Fibroblast of lung (primary cell): ENCODE measurements around the gene WASL. TPM values are rescaled to one million over a fixed set of nuclear protein-coding genes. Genes with fewer than 3 reads are reported as not detected.

Experiments
- DNase-seq, 2 donors: peaks; one replicate each; pipeline versions ENCODE4 v3.0.0 to v3.0.0-alpha.2; 2010; ENCODE audit warnings: low read depth in 2 of 2
- H2AFZ ChIP-seq: 2 replicates; pipeline ENCODE4 v1.5.1; 2012; ENCODE audit warnings: low read length, control low read depth, inconsistent platforms
- H3K27ac ChIP-seq: 2 replicates; pipeline ENCODE4 v1.5.1; 2011; ENCODE audit warnings: low read length, control low read depth; ENCODE audit not compliant: insufficient read depth
- H3K27me3 ChIP-seq: 2 replicates; pipeline ENCODE4 v1.5.1; 2011; ENCODE audit warnings: mild to moderate bottlenecking, low read length; ENCODE audit not compliant: control insufficient read depth, insufficient read depth
- H3K36me3 ChIP-seq: 2 replicates; pipeline ENCODE4 v1.5.1; 2011; ENCODE audit warnings: low read length; ENCODE audit not compliant: control insufficient read depth, insufficient read depth
- H3K4me1 ChIP-seq: 2 replicates; pipeline ENCODE4 v1.5.1; 2011; ENCODE audit warnings: low read length; ENCODE audit not compliant: control insufficient read depth, insufficient read depth; ENCODE audit errors: extremely low read depth
- H3K4me2 ChIP-seq: 2 replicates; pipeline ENCODE4 v1.5.1; 2011; ENCODE audit warnings: low read length, control low read depth; ENCODE audit not compliant: insufficient read depth; ENCODE audit errors: extremely low read depth
- H3K4me3 ChIP-seq, 4 experiments: fragments of 200-600 bp in 1 of 4; sonication (generic) in 1 of 4; replicated peaks in 1 of 4; 2 replicates each; pipeline ENCODE4 v1.5.1; 2011 to 2016; ENCODE audit warnings: low read length in 4 of 4, low read depth in 3 of 4, mild to moderate bottlenecking in 3 of 4, control low read depth in 2 of 4, inconsistent platforms in 1 of 4, mixed read lengths in 1 of 4; ENCODE audit not compliant: insufficient read depth in 1 of 4; ENCODE audit errors: control extremely low read depth in 1 of 4
- H3K79me2 ChIP-seq: 2 replicates; pipeline ENCODE4 v1.5.1; 2012; ENCODE audit warnings: mild to moderate bottlenecking, low read length, inconsistent platforms; ENCODE audit not compliant: control insufficient read depth, insufficient read depth
- H3K9ac ChIP-seq: 2 replicates; pipeline ENCODE4 v1.5.1; 2011; ENCODE audit warnings: mild to moderate bottlenecking, low read length, control low read depth; ENCODE audit not compliant: insufficient read depth
- H3K9me3 ChIP-seq: 2 replicates; pipeline ENCODE4 v1.5.1; 2012; ENCODE audit warnings: low read depth, low read length; ENCODE audit not compliant: control insufficient read depth, insufficient read depth
- H4K20me1 ChIP-seq: 2 replicates; pipeline ENCODE4 v1.5.1; 2011; ENCODE audit warnings: low read length; ENCODE audit not compliant: control insufficient read depth, insufficient read depth; ENCODE audit errors: extremely low read depth
- EZH2 ChIP-seq: IDR thresholded peaks from 2 replicates; pipeline ENCODE4 v1.5.1; 2012; ENCODE audit warnings: low read length, control low read depth, mild to moderate bottlenecking; ENCODE audit errors: missing control alignments
- polyA plus RNA-seq, 2 donors: library from polyadenylated mRNA; depleted of rRNA in 1 of 2; stranded (reverse) in 1 of 2; unstranded in 1 of 2; fragments of >200 nt; gene quantifications; 2 replicates each; pipeline ENCODE4 v1.2.1, GENCODE V29; 2011 to 2012; ENCODE audit warnings: missing spikeins in 1 of 2
- total RNA-seq: library from RNA; depleted of rRNA; stranded (reverse); fragments of >200 nt; gene quantifications from 2 replicates; pipeline ENCODE4 v1.2.1, GENCODE V29; 2014
- TF ChIP-seq, protein P1 (sequence below), 2 donors: IDR thresholded peaks in 1 of 2; conservative IDR thresholded peaks in 1 of 2; 1 replicate in 1 of 2; 2 replicates in 1 of 2; pipeline ENCODE4 v1.5.1; 2011 to 2012; ENCODE audit warnings: low read length in 2 of 2, control low read depth in 1 of 2, inconsistent platforms in 1 of 2, low read depth in 1 of 2, mild to moderate bottlenecking in 1 of 2

The WASL gene
- total and polyA plus RNA-seq, 2 donors (not counting 1 experiment from before 2014, with no cell fraction given), result 15.4 to 21.0 TPM

DNA sequence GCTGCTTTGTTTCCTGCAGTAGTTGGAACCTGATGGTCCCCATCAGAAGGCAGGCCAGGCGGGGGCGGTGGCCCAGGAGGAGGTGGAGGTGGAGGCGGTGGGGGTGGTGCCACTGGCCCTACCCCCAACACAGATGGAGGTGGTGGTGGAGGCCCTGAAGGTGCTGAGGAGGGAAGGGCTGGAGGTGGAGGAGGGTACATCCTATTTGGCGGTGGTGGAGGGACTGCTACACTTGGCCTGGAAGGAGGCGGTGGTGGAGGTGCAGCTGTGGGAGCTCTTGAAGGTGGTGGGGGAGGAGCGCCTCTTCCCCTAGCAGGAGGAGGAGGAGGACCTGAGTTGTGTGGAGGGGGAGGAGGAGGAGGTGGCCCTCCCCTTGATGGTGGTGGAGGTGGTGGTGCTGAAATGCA lies 56.3 kb downstream of the WASL start:
- Histone ChIP-seq H3K27me3 (no peaks in the 10 kb centered on the region), H3K9me3 (no peaks in the 10 kb centered on the region), H3K4me1 (no peaks in the 10 kb centered on the region), H3K79me2 (no peaks in the 10 kb centered on the region), H3K36me3 (peaks cover 4% of the 10 kb centered on the region), H4K20me1 (no peaks in the 10 kb centered on the region), H3K27ac (no peak overlapping the region), H2AFZ (no peak overlapping the region), H3K4me2 (no peak overlapping the region), H3K4me3 (no peak overlapping the region), H3K9ac (no peak overlapping the region)
- TF ChIP-seq, protein P1, sequence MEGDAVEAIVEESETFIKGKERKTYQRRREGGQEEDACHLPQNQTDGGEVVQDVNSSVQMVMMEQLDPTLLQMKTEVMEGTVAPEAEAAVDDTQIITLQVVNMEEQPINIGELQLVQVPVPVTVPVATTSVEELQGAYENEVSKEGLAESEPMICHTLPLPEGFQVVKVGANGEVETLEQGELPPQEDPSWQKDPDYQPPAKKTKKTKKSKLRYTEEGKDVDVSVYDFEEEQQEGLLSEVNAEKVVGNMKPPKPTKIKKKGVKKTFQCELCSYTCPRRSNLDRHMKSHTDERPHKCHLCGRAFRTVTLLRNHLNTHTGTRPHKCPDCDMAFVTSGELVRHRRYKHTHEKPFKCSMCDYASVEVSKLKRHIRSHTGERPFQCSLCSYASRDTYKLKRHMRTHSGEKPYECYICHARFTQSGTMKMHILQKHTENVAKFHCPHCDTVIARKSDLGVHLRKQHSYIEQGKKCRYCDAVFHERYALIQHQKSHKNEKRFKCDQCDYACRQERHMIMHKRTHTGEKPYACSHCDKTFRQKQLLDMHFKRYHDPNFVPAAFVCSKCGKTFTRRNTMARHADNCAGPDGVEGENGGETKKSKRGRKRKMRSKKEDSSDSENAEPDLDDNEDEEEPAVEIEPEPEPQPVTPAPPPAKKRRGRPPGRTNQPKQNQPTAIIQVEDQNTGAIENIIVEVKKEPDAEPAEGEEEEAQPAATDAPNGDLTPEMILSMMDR (conservative IDR thresholded peaks at IDR 0.05 in 1 of 2, IDR thresholded peaks at IDR 0.05 in 1 of 2; ENCODE audit: low read depth in 1 of 2, low read length in 2 of 2), result no peak
- no peak for TF ChIP-seq EZH2
- no peak for DNase-seq

GRCh38 chr7:123690550-123690949 lies 58.3 kb downstream of the WASL start:
- no peaks in the 10 kb centered on the region for H3K4me1 ChIP-seq
- H3K27me3 ChIP-seq, result no peaks in the 10 kb centered on the region
- H2AFZ ChIP-seq, result no peak overlapping the region
- no peaks in the 10 kb centered on the region for H4K20me1 ChIP-seq
- H3K79me2 ChIP-seq, result no peaks in the 10 kb centered on the region
- no peak overlapping the region for H3K4me3 ChIP-seq
- TF ChIP-seq EZH2, result no peak
- TF ChIP-seq, protein P1 (conservative IDR thresholded peaks at IDR 0.05 in 1 of 2, IDR thresholded peaks at IDR 0.05 in 1 of 2; ENCODE audit: low read depth in 1 of 2, low read length in 2 of 2), result no peak
- no peak overlapping the region for H3K27ac ChIP-seq
- DNase-seq, result no peak
- H3K9me3 ChIP-seq, result no peaks in the 10 kb centered on the region
- no peak overlapping the region for H3K9ac ChIP-seq
- H3K36me3 ChIP-seq, result peaks cover 4% of the 10 kb centered on the region
- H3K4me2 ChIP-seq, result no peak overlapping the region

GRCh38 chr7:123689250-123689649 lies 59.6 kb downstream of the WASL start:
- H3K4me2 ChIP-seq, result no peak overlapping the region
- DNase-seq, result no peak
- H3K36me3 ChIP-seq, result peaks cover 4% of the 10 kb centered on the region
- H3K27me3 ChIP-seq, result no peaks in the 10 kb centered on the region
- H3K4me3 ChIP-seq, result no peak overlapping the region
- no peak overlapping the region for H3K9ac ChIP-seq
- no peak overlapping the region for H2AFZ ChIP-seq
- H3K9me3 ChIP-seq, result no peaks in the 10 kb centered on the region
- TF ChIP-seq EZH2, result no peak
- TF ChIP-seq, protein P1 (conservative IDR thresholded peaks at IDR 0.05 in 1 of 2, IDR thresholded peaks at IDR 0.05 in 1 of 2; ENCODE audit: low read depth in 1 of 2, low read length in 2 of 2), result no peak
- no peaks in the 10 kb centered on the region for H4K20me1 ChIP-seq
- no peaks in the 10 kb centered on the region for H3K79me2 ChIP-seq
- H3K4me1 ChIP-seq, result no peaks in the 10 kb centered on the region
- H3K27ac ChIP-seq, result no peak overlapping the region
